Loucy (cell line): ENCODE measurements around the gene FOXF1.

Experiments
- H2AFZ ChIP-seq: fragments of 200-600 bp; sonication (generic); 2 replicates; pipeline ENCODE4 v1.6.0; 2016; ENCODE audit warnings: antibody characterized with exemption, mild to moderate bottlenecking, low read length, moderate library complexity
- H3F3A ChIP-seq: fragments of 200-600 bp; 2 replicates; pipeline ENCODE4 v1.6.0; 2016; ENCODE audit warnings: antibody characterized with exemption, low read depth, mild to moderate bottlenecking
- H3K27me3 ChIP-seq: fragments of 200-600 bp; sonication (generic); 2 replicates; pipeline ENCODE4 v1.6.1; 2014; ENCODE audit warnings: low read length, mild to moderate bottlenecking; ENCODE audit not compliant: insufficient read depth, poor library complexity, severe bottlenecking
- H3K36me3 ChIP-seq: fragments of 200-600 bp; sonication (generic); 2 replicates; pipeline ENCODE4 v1.6.1; 2016; ENCODE audit warnings: low read length; ENCODE audit not compliant: insufficient read depth
- H3K4me1 ChIP-seq: fragments of 200-600 bp; sonication (generic); 2 replicates; pipeline ENCODE4 v1.5.1; 2014; ENCODE audit warnings: low read length, mild to moderate bottlenecking; ENCODE audit not compliant: insufficient read depth, poor library complexity, severe bottlenecking
- H3K4me2 ChIP-seq: fragments of 200-600 bp; sonication (generic); 2 replicates; pipeline ENCODE4 v1.6.0; 2014; ENCODE audit warnings: antibody characterized with exemption, low read length, low read depth, mild to moderate bottlenecking; ENCODE audit not compliant: poor library complexity, severe bottlenecking
- H3K4me3 ChIP-seq: fragments of 200-600 bp; sonication (generic); 2 replicates; pipeline ENCODE4 v1.5.1; 2014; ENCODE audit warnings: low read length, mild to moderate bottlenecking, mixed read lengths; ENCODE audit not compliant: poor library complexity, severe bottlenecking
- H3K79me2 ChIP-seq: fragments of 200-600 bp; sonication (generic); 2 replicates; pipeline ENCODE4 v1.6.1; 2014; ENCODE audit warnings: low read length; ENCODE audit not compliant: insufficient read depth
- H3K9ac ChIP-seq: fragments of 200-600 bp; sonication (generic); 2 replicates; pipeline ENCODE4 v1.6.0; 2014; ENCODE audit warnings: mild to moderate bottlenecking, low read depth, low read length, moderate library complexity; ENCODE audit not compliant: poor library complexity, severe bottlenecking
- H3K9me2 ChIP-seq: fragments of 200-600 bp; sonication (generic); replicated peaks from 2 replicates; pipeline ENCODE4 v1.6.1; 2016; ENCODE audit warnings: low read depth, low read length, mixed read lengths
- H3K9me3 ChIP-seq: fragments of 200-600 bp; sonication (generic); 2 replicates; pipeline ENCODE4 v1.6.1; 2014; ENCODE audit warnings: mild to moderate bottlenecking, antibody characterized with exemption, low read length, low read depth; ENCODE audit not compliant: insufficient read depth
- H4K20me1 ChIP-seq: fragments of 200-600 bp; sonication (generic); 2 replicates; pipeline ENCODE4 v1.6.0; 2014; ENCODE audit warnings: antibody characterized with exemption, low read length, mild to moderate bottlenecking; ENCODE audit not compliant: insufficient read depth, poor library complexity, severe bottlenecking
- CTCF ChIP-seq: fragments of 200-600 bp; sonication (generic); conservative IDR thresholded peaks from 2 replicates; pipeline ENCODE4 v1.5.1; 2014; ENCODE audit warnings: mild to moderate bottlenecking, antibody characterized with exemption, low read length
- EZH2phosphoT487 ChIP-seq: fragments of 200-600 bp; IDR thresholded peaks from 2 replicates; pipeline ENCODE4 v1.6.1; 2018; ENCODE audit warnings: antibody characterized with exemption, mild to moderate bottlenecking, moderate library complexity, borderline replicate concordance

The FOXF1 gene

GRCh38 chr16:86499440-86499786, 10.9 kb upstream of the FOXF1 start:
- Histone ChIP-seq H3K4me2 (no peak overlapping the region), H3K79me2 (no peaks in the 10 kb centered on the region), H3K9me3 (no peaks in the 10 kb centered on the region), H3K4me3 (no peak overlapping the region), H3K9me2 (no peaks in the 10 kb centered on the region), H3K27me3 (no peaks in the 10 kb centered on the region), H3F3A (no peaks in the 10 kb centered on the region), H4K20me1 (no peaks in the 10 kb centered on the region), H3K36me3 (no peaks in the 10 kb centered on the region), H3K4me1 (no peaks in the 10 kb centered on the region), H3K9ac (no peak overlapping the region), H2AFZ (no peak overlapping the region)
- TF ChIP-seq EZH2phosphoT487 (no peak), CTCF (no peak)

- TF ChIP-seq CTCF (no peak), EZH2phosphoT487 (no peak)
- Histone ChIP-seq H3K4me2 (no peak overlapping the region), H3K9me2 (no peaks in the 10 kb centered on the region), H2AFZ (no peak overlapping the region), H3K79me2 (no peaks in the 10 kb centered on the region), H3K4me3 (no peak overlapping the region), H3K9ac (no peak overlapping the region), H3K27me3 (no peaks in the 10 kb centered on the region), H4K20me1 (no peaks in the 10 kb centered on the region), H3F3A (no peaks in the 10 kb centered on the region), H3K4me1 (no peaks in the 10 kb centered on the region), H3K36me3 (no peaks in the 10 kb centered on the region), H3K9me3 (no peaks in the 10 kb centered on the region)
Measured at GRCh38 chr16:86499889-86500707, 10.2 kb upstream of the FOXF1 start.

- no peaks in the 10 kb centered on the region for H3K27me3 ChIP-seq
- TF ChIP-seq EZH2phosphoT487, result no peak
- TF ChIP-seq CTCF, result no peak
Measured at GRCh38 chr16:86500708-86501510, 9.4 kb upstream of the FOXF1 start.

More at GRCh38 chr16:86500708-86501510, 9.4 kb upstream of the FOXF1 start:
- Histone ChIP-seq H3F3A (no peaks in the 10 kb centered on the region), H3K9ac (no peak overlapping the region), H3K9me3 (no peaks in the 10 kb centered on the region), H2AFZ (no peak overlapping the region), H3K36me3 (no peaks in the 10 kb centered on the region), H3K4me3 (no peak overlapping the region), H3K4me2 (no peak overlapping the region), H3K79me2 (no peaks in the 10 kb centered on the region), H3K9me2 (no peaks in the 10 kb centered on the region), H4K20me1 (no peaks in the 10 kb centered on the region), H3K4me1 (no peaks in the 10 kb centered on the region)
